Stimulated activated CD8-positive, alpha-beta memory T cell treated with anti-CD3 and anti-CD28 coated beads, Interleukin-7, amount 100 ng/mL, for 24 hours (primary cell): Measurements from ENCODE around the gene ANO1.
A peak's percentile ranks its signal among the peaks of the same experiment; 100 is the strongest.

Experiments used
- DNase-seq: peaks from one replicate; pipeline ENCODE4 v3.0.0-alpha.2; 2020; ENCODE audit warnings: low read depth

ANO1 gene

GRCh38 chr11:70164705-70165104, 86.6 kb downstream of the ANO1 start:
- DNase-seq: no peak

DNA sequence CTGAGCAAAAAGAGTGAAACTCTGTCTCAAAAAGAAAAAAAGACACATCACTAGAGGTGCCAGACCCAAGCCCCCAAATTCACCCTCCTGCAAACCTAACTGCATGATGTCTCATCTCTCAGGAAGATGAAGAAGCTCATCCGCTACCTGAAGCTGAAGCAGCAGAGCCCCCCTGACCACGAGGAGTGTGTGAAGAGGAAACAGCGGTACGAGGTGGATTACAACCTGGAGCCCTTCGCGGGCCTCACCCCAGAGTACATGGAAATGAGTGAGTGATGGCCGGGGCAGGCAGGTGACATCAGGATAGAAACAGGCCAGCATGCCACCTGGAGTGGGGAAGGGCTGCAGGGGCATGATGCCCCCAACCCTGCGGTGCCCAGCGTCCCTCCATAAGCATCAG, 89.0 kb downstream of the ANO1 start:
- DNase-seq: no peak

DNA sequence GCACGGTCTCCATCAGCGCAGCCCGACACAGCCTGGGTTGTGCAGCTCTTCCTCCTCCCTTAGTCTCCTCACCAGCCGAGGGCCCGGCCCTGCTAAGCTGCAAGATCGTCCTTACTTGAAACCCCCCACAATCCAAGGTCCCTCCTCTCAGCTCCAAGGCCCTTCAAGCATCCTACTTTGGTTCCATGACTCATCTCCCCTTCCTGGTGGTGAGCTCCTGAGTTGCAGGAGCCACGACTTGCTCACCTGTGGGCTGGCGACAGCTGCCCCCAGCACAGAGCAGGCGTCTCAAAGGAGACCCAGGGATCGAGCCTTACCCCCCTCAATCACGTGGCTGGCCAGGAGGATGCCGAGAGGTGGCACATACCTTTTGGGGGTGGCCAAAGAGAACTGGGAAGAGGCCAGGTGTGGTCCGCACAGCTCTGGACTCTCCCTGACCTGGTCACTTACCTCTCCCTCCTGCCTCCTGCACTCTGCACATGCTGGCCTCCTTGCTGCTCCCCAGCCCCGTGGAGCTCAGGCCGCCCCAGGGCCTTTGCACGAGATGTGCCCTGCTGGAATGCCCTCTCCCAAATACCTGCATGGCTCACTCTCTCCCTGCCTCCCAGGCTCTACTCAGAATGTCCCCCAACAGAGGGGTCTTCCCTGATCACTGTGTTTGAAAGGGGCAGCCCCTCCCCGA, 89.7 kb downstream of the ANO1 start:
- no peak for DNase-seq

DNA sequence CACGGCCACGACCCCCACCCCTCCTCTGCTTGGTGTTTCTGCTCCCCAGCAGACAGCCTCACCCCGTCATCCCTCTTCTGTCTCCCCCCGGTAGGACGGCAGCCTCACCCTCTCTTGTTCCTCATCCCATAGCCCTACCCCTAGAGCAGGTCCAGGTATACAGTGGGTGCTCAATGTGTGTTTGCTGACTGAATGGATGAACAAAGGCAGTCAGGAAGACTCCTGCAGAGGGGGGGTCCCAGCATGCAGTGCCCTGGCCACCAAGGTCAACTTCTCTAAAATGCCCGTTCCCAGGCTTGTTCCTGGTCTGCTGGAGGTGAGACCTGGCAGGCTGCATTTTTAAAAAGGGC, 90.3 kb downstream of the ANO1 start:
- DNase-seq: no peak

DNA sequence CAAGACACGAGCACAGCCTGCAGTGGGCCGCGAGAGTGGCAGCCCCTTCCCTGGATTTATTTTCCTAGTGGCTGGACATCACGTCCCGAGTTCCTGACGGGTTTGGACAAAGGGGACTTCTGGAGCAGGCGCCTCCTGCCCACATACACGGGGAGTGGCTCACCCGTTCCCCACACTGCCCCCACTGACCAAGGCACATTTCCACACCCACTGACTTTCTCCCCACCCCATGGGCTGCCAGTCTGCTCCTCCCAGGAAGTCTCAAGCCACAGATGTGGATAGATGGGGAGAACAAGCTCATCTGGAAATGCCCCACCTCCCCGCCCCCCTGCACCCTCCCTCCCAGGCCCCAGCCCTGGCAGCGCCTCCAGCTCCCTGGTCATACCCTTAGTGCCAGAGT, 91.0 kb downstream of the ANO1 start:
- no peak for DNase-seq

GRCh38 chr11:70169632-70170031, 91.5 kb downstream of the ANO1 start:
- no peak for DNase-seq

DNA sequence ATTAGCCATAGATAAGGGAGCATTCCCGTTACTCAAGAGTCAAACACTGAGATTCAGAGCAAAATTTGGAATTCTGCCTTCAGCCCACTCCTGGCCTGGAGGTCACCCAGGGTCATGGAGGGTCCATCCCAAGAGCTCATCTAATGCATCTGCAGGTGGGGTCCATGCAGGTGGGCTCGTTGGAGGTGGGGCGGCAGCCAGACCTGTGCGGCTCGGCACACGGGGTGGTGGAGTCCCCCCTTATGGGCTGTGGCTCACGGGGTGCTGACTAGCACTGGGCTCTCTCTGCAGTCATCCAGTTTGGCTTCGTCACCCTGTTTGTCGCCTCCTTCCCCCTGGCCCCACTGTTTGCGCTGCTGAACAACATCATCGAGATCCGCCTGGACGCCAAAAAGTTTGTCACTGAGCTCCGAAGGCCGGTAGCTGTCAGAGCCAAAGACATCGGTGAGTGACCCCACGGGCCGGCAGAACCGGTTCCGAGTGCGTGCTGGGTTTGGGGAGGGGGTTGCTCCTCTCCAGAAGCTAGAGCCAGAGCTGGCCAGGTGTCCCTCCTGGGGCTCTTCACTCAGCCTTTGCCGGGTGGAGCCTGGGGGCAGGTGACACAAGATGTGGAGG, 92.6 kb downstream of the ANO1 start:
- DNase-seq: no peak

GRCh38 chr11:70173018-70173417, 94.9 kb downstream of the ANO1 start:
- DNase-seq: no peak

DNA sequence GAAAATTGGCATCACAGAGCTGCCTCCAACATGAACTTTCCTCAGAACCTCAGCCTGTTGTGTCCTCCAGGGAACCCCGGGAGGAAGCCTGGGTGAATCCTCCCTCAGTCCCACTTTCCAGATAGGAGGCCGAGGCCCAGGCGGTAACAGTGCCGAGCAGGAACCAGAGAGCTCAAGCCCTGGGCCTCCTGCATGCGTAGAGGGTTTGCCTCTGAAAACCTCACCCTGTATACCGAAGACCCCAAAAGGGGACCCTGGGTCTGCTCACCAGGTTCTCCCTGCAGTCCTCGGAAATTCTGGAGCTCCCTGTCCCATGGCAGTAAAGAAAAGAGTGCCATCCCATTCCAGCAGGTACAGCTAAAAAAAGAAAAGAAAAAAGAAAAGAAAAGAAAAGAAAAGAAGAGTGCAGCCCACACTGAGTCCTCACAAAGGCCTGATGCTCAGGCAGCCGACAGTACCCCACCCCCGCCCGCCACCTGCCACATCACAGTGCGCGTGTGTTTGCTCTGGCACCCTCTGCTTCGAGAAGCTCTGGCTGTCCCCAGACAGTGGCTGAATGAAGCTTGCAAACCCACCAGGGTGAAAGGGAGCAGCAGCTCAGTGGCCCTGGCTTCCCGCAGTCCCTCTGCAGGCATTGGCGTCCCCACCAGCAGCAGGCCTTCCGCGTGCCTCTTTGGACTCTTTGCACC, 96.6 kb downstream of the ANO1 start:
- DNase-seq: no peak

DNA sequence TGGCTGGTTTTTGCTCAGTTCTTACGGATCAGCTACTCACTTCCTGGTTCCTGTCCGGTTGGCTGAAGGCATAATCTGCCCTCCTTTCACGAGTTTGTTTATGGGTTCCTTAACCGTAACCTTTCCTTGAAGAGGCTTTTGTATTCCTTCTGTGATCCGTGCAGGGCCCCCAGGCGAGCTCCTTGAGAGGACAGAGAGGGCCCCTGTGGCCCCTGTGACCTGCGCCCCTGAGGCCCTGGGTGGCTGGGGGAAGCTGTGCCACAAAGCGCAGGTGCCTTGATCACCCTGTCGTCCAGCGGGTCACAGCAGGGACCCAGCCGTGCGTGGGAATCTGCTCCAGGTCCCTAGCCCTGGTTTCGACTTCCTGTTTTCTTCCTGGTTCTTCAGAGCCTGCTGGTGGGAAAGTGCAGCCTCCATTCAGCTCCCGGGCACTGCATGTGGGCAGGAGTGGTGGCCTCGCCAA, 97.2 kb downstream of the ANO1 start:
- DNase-seq: no peak

DNA sequence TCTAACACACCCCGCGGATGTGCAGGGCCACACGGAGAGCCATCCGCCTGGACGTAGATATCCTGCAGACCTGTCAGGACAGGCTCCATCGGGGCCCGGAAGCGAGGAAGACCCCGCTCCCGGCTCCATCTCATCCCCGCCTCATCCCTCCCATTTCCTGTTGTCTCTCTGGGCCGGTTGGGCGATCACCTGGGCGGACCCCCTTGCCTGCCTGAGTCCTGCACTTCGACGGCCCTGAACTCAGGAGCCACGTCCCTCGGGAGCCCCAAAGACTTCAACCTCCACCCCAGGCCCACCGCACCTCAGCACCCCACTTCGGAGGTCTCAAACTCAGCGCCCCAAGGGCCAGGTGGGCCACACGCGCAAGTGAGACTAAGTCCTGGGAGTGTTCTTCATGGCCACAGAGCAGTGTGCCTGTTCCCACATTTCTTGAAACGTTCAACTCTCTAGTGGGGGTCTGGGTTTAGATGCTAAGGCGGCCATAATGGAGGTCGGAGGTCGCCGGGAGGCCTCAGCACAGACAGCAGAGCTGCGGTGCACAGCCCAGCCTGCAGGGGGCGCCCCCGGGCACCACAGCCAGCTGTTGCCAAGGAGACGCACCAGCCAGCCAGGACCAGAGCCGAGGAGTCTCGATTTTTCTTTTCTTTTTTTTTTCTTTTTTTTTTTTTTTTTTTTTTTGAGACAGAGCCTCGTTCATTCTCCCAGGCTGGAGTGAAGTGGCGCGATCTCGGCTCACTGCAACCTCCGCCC, 99.0 kb downstream of the ANO1 start:
- DNase-seq: peak; percentile 34

DNA sequence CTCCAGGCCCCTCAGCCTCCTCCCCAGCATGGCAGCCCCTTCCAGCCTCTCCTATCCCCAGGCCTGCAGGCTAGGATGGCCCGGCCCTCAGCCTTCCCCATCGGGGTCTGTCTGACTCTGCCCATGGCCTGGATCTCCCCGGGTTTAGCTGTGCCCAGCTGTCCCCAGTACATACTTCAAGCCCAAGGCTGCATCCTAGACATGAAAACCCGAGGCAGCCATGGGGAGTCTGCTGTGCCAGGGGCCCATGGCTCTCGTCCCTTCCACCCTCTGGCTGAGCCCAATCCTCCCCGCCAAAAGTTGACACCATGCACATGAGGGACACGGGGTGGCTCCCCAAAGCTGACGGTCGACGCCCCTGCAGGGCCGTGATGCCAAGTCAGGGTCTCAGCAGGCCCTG, 102.8 kb downstream of the ANO1 start:
- no peak for DNase-seq

DNA sequence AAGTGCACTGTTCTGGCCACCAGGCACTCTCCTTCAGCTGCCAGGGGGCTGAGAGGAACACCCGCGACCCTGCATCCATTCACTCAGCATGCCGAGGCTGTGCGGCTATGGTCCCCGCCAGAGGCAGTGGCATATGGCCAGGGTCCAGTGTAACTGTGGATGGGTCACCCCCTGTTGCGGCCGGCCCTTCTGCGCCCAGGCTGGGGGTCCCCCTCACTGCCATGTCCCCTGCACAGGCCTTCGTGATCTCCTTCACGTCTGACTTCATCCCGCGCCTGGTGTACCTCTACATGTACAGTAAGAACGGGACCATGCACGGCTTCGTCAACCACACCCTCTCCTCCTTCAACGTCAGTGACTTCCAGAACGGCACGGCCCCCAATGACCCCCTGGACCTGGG, 104.1 kb downstream of the ANO1 start:
- no peak for DNase-seq

GRCh38 chr11:70183032-70183431, 104.9 kb downstream of the ANO1 start:
- no peak for DNase-seq

DNA sequence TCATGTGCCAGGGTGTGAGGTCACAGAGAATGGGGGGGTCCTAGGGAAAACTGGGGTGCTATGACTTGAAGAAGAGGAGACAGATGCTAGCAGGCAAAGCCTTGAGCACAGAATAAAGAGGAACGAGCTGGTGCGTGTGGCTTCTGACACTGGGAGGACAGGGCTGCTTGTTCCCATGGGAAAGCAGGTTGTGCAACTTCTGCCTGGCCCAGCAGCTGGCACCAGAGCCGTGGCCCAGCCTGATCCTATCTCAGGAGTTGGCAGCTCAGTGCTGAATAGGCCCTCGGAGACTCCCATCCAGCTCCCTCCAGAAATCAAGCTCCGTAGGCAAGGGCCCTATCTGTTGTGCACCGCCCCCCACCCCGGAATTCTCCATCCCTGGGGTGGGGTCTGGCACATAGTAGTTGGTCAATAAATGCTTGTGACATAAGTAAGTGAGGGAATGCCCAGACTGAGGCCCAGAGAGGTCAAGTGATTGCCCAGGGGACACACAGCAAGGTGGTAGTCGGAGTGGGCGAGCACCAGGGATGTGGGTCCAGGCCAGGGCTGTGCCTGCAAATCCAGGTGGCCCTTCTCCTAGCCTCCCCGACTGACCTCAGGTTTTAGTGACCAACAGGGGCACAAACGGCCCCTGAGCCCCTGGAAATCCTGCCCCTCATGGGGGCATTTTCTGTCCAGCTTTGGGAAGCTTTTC, 105.5 kb downstream of the ANO1 start:
- DNase-seq: no peak

DNA sequence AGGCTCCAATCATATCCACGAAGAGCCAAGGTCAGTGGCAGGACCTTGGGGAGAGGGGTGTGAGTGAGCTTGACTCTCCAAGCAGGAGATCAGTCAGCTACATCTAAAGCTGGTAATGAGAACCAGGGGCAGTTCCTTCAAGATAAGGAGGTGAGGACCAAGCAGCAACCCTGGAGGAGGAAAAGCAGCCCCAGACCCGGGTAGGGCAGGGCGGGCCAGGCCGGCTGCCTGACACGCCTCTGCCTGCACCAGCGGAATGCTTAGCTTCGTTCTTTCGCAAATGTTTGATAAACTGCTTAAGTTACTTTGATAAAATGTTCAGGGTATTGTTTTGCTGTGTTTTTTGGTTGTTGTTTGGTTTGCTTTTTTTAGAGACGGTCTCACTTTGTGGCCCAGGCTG, 106.3 kb downstream of the ANO1 start:
- no peak for DNase-seq

DNA sequence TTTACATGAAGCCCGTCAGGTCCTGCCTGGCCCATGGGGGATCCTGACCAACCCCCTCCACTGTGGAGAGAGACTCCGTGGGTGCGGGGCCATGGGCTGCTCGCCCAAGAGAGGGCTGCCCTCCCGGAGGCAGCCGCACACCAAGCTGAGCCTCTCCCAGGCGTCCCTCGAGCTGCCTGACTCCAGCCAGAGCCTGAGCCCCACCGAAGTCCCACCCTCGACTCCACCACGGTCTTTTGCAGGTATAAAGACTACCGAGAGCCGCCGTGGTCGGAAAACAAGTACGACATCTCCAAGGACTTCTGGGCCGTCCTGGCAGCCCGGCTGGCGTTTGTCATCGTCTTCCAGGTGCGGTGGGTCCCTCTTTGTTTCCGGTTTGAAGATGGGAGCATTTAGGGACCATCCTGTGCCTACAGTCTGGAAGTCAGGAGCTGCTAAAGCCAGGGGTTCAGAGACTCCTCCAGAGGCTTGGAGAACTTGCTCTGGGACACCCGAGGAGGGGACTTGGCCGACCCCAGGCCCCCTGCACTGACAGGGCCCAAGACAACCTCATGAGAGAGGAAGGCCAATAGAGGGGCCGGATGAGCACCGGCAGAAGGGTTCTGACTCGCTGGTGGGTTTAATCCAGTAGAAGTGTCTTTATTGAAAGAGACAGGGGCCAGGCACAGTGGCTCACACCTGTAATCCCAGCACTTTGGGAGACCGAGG, 107.4 kb downstream of the ANO1 start:
- DNase-seq: no peak

DNA sequence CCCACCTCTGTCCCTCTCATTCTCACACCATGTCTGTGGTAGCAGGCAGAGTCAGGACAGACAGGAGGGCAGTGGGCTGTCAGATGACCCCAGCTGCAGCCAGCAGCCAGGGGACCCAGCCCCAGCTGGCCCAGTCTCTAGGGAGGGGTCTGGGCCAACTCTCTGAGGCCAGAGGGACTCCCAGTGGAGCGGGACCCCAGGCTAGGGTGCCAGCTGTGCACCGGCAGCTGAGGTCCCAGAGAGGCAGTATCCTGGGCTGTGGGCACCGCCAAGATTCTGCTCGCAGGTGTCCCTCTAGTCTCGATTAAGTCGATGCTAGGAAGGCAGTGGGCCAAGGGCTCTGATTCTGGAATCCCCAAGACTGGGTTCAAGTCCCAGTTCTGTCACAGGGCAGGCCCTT, 108.3 kb downstream of the ANO1 start:
- no peak for DNase-seq

DNA sequence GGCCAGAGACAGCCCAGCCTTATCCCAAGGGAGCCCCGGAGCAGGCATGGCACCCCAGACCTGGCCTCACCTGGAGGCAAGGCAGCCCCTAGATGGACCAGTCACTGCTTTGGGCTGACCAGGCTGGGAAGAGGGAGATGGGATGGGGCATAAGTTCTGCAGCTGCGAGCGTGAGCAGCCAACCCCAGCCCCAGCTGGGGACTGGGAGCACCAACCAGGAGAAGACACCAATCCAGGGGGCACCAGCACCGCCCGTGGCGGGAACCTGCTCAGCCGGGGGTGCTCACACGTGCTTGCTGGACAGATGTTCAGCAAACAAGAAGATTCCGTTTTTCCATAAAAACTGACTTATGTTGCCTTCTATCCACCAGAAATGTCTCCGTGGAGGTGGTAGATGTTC, 108.8 kb downstream of the ANO1 start:
- no peak for DNase-seq

DNA sequence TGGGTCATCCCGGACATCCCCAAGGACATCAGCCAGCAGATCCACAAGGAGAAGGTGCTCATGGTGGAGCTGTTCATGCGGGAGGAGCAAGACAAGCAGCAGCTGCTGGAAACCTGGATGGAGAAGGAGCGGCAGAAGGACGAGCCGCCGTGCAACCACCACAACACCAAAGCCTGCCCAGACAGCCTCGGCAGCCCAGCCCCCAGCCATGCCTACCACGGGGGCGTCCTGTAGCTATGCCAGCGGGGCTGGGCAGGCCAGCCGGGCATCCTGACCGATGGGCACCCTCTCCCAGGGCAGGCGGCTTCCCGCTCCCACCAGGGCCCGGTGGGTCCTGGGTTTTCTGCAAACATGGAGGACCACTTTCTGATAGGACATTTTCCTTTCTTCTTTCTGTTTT, 109.7 kb downstream of the ANO1 start:
- no peak for DNase-seq

DNA sequence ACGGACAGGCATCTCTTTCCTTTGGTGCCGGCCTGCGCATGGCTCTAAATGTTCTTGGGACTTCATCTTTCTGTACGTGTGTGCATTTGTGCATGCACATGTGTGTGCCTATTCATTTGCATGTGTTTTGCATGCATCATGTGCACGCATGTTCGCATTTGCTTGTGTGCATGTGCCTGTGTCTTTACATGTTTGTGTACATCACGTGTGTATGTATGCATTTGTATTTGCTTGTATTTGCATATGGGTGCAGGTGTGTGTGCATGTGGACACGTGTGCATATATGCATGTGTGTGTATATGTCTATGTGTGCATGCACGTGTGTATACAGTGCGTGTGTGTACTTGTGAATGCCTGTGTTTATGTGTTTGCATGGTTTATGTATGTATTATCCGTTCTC, 111.5 kb downstream of the ANO1 start:
- DNase-seq: no peak
